ENCODE data around the gene GRPR. TPM values are rescaled to one million over a fixed set of nuclear protein-coding genes. Genes with fewer than 3 reads are reported as not detected.

The GRPR gene
- polyA plus RNA-seq, 1 of the 3 experiments (the other 2 are of a cell fraction), result 1.2 TPM

DNA sequence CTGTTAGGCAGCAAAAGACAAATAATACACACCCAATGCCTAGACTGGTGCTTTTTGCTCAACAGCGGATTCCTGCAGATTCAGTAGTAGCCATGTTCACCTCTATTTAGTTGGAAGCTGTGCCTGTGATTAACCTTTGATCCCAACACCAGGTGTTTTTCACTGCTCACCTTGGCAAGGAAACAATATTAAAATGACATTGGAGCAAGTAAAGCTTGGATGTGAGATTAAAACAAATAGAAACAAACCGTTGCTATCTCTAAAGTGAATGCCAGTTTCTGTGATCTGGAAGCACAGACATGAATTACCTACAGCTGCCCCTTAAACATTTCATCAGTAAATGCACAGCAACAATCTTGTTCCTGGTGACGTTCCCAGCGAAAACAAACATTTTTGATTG is 79.6 kb downstream of the GRPR start:
- no peaks in the 10 kb centered on the region for H3K27me3 ChIP-seq (ENCODE audit: insufficient read depth)
- H3K4me2 ChIP-seq, result no peak overlapping the region
- H3K36me3 ChIP-seq (replicated peaks in 1 of 2; ENCODE audit: control insufficient read depth in 1 of 2, insufficient read depth in 2 of 2, low read length in 1 of 2), result no peaks in the 10 kb centered on the region
- ChIA-PET CTCF (interaction anchor here (1.3 kb wide), 1 partner anchor 9 kb away, joined by 5 read pairs; no protein-coding TSS in a partner anchor), POLR2A (no interaction called here)
- H3K4me1 ChIP-seq (ENCODE audit: control insufficient read depth in 1 of 2, insufficient read depth in 2 of 2, low read depth in 1 of 2, low read length in 1 of 2), result no peaks in the 10 kb centered on the region
- H3F3A ChIP-seq (replicated peaks; ENCODE audit: insufficient read depth), result no peaks in the 10 kb centered on the region
- 49% methylated on average over 4 of the region's 4 CpGs for WGBS (ENCODE audit: low lambda C conversion rate)
- H2AFZ ChIP-seq (ENCODE audit: low read depth), result no peak overlapping the region
- no peaks in the 10 kb centered on the region for H4K20me1 ChIP-seq (ENCODE audit: insufficient read depth)
- no peak overlapping the region for H3K4me3 ChIP-seq (ENCODE audit: low read depth in 2 of 2, low read length in 1 of 2)
- H3K9ac ChIP-seq, result no peak overlapping the region
- no peak for TF ChIP-seq TAF1 (IDR thresholded peaks at IDR 0.05; ENCODE audit: borderline replicate concordance, low read depth, low read length)
- no peak for TF ChIP-seq CTCF (IDR thresholded peaks at IDR 0.05)
- no peak for TF ChIP-seq FOXJ3 (CRISPR knock-in tag; IDR thresholded peaks at IDR 0.05)
- TF ChIP-seq, protein P1, sequence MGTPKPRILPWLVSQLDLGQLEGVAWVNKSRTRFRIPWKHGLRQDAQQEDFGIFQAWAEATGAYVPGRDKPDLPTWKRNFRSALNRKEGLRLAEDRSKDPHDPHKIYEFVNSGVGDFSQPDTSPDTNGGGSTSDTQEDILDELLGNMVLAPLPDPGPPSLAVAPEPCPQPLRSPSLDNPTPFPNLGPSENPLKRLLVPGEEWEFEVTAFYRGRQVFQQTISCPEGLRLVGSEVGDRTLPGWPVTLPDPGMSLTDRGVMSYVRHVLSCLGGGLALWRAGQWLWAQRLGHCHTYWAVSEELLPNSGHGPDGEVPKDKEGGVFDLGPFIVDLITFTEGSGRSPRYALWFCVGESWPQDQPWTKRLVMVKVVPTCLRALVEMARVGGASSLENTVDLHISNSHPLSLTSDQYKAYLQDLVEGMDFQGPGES (IDR thresholded peaks at IDR 0.05; ENCODE audit: low read depth, low read length), result no peak
- TF ChIP-seq, protein P2, sequence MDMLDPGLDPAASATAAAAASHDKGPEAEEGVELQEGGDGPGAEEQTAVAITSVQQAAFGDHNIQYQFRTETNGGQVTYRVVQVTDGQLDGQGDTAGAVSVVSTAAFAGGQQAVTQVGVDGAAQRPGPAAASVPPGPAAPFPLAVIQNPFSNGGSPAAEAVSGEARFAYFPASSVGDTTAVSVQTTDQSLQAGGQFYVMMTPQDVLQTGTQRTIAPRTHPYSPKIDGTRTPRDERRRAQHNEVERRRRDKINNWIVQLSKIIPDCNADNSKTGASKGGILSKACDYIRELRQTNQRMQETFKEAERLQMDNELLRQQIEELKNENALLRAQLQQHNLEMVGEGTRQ (IDR thresholded peaks at IDR 0.05; ENCODE audit: borderline replicate concordance, low read depth, low read length), result no peak
- no peak for TF ChIP-seq TEAD4 (IDR thresholded peaks at IDR 0.05; ENCODE audit: borderline replicate concordance, insufficient read depth)
- no peak for TF ChIP-seq RAD21 (IDR thresholded peaks at IDR 0.05; ENCODE audit: low read length)
- no peak for TF ChIP-seq ELF1 (IDR thresholded peaks at IDR 0.05)
- TF ChIP-seq MEF2A (IDR thresholded peaks at IDR 0.05; ENCODE audit: borderline replicate concordance, low read depth), result no peak
- no peak for TF ChIP-seq RCOR1 (IDR thresholded peaks at IDR 0.05; ENCODE audit: low read length)
- TF ChIP-seq POLR2AphosphoS5 (IDR thresholded peaks at IDR 0.05; ENCODE audit: low read depth, low read length), result no peak
- no peak for TF ChIP-seq MXI1 (IDR thresholded peaks at IDR 0.05; ENCODE audit: low read depth, low read length)
- TF ChIP-seq SIN3A (IDR thresholded peaks at IDR 0.05; ENCODE audit: borderline replicate concordance, low read depth, low read length), result no peak
- TF ChIP-seq, protein P3, sequence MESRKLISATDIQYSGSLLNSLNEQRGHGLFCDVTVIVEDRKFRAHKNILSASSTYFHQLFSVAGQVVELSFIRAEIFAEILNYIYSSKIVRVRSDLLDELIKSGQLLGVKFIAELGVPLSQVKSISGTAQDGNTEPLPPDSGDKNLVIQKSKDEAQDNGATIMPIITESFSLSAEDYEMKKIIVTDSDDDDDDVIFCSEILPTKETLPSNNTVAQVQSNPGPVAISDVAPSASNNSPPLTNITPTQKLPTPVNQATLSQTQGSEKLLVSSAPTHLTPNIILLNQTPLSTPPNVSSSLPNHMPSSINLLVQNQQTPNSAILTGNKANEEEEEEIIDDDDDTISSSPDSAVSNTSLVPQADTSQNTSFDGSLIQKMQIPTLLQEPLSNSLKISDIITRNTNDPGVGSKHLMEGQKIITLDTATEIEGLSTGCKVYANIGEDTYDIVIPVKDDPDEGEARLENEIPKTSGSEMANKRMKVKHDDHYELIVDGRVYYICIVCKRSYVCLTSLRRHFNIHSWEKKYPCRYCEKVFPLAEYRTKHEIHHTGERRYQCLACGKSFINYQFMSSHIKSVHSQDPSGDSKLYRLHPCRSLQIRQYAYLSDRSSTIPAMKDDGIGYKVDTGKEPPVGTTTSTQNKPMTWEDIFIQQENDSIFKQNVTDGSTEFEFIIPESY (IDR thresholded peaks at IDR 0.05; ENCODE audit: borderline replicate concordance, low read depth), result no peak
- TF ChIP-seq EZH2phosphoT487 (IDR thresholded peaks at IDR 0.05; ENCODE audit: borderline replicate concordance, low read depth), result no peak
- TF ChIP-seq GATA2 (CRISPR knock-in tag; IDR thresholded peaks at IDR 0.05), result no peak
- no peaks in the 10 kb centered on the region for H3K9me3 ChIP-seq
- H3K27ac ChIP-seq (ENCODE audit: low read depth in 2 of 2, low read length in 1 of 2), result no peak overlapping the region
- H3K9me2 ChIP-seq, result no peaks in the 10 kb centered on the region
- no peak for DNase-seq
- no peaks in the 10 kb centered on the region for H3K79me2 ChIP-seq (ENCODE audit: insufficient read depth)

Other genes starting within 250 kb of the GRPR start
- gene MAGEB17, start 43.9 kb downstream of the GRPR start, polyA plus RNA-seq (2012; rRNA removed), result 0.13 TPM in 2 replicates